NT2/D1 (cell line): ENCODE results near the gene PPIL1.

Experiments
- DNase-seq: peaks from one replicate; pipeline ENCODE4 v3.0.0-alpha.2; 2011; ENCODE audit warnings: low read depth, low spot score
- H3K27me3 ChIP-seq: 2 replicates; pipeline ENCODE4 v1.6.0; 2011; ENCODE audit warnings: mild to moderate bottlenecking; ENCODE audit not compliant: insufficient read length, insufficient read depth
- H3K36me3 ChIP-seq: 2 replicates; pipeline ENCODE4 v1.6.1; 2011; ENCODE audit warnings: mild to moderate bottlenecking, low read length, mixed read lengths; ENCODE audit not compliant: insufficient read depth, insufficient read length
- H3K4me1 ChIP-seq: 2 replicates; pipeline ENCODE4 v1.5.1; 2011; ENCODE audit not compliant: insufficient read depth, insufficient read length
- H3K4me3 ChIP-seq: 2 replicates; pipeline ENCODE4 v1.5.1; 2011; ENCODE audit warnings: low read depth; ENCODE audit not compliant: insufficient read length
- H3K9ac ChIP-seq: 2 replicates; pipeline ENCODE4 v1.6.0; 2011; ENCODE audit warnings: low read depth; ENCODE audit not compliant: insufficient read length
- H3K9me3 ChIP-seq: 2 replicates; pipeline ENCODE4 v1.5.1; 2011; ENCODE audit warnings: mild to moderate bottlenecking, low read length; ENCODE audit not compliant: insufficient read depth
- SUZ12 ChIP-seq: IDR thresholded peaks from 2 replicates; pipeline ENCODE4 v1.6.1; 2011; ENCODE audit not compliant: insufficient read length, insufficient read depth; ENCODE audit errors: extremely low read depth
- YY1 ChIP-seq: IDR thresholded peaks from 2 replicates; pipeline ENCODE4 v1.6.1; 2011; ENCODE audit not compliant: insufficient read length, insufficient read depth
- ZNF274 ChIP-seq: IDR thresholded peaks from 2 replicates; pipeline ENCODE4 v1.6.1; 2011; ENCODE audit warnings: mild to moderate bottlenecking, low read depth, low read length

PPIL1 gene

DNA sequence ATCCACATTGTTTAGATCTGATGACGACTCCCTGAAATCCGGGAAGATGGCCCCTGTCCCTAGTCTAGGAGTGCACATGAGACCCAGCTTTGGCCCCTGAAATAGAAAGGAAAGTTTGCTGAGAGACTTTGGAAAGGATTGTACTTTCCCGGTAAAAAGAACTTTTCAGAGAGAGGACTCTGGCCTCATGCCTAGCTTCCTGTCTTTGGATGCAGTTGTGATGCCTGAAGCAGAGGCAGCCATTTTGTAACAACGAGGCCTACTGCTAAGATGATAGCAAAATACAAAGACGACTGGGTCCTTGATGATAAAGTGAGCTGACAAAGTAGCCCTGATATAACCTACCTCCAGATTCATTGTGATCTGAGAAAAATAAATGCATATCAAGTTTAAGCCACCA is 42.3 kb downstream of the PPIL1 start:
- peaks cover 2% of the 10 kb centered on the region for H3K4me1 ChIP-seq
- H3K36me3 ChIP-seq: no peaks in the 10 kb centered on the region
- DNase-seq: no peak
- H3K9ac ChIP-seq: no peak overlapping the region
- H3K9me3 ChIP-seq: no peaks in the 10 kb centered on the region; the same call in 1 of the 2 replicates
- TF ChIP-seq YY1 (no peak), ZNF274 (no peak), SUZ12 (no peak)
- H3K27me3 ChIP-seq: peaks cover 14% of the 10 kb centered on the region
- no peak overlapping the region for H3K4me3 ChIP-seq

DNA sequence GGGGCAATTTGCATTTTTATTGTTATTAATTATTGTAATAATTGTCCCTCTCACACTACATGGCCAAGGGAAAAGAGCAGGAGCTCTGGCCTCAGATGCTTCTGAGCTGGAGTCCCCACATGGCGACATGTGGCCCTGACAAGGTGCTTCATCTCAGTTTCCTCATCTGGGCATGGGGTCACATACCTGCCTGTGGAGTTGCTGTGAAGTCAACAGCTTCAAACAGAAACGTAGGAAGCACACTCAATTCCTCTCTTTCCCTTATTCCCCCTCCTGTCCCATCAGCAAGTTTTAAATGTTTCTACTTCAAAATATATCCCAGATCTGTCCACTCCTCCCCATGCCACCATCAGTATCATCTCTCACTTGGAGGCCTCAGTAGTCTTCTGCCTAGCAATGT is 44.0 kb downstream of the PPIL1 start:
- Histone ChIP-seq H3K27me3 (no peaks in the 10 kb centered on the region), H3K9me3 (no peaks in the 10 kb centered on the region; the same call in 1 of the 2 replicates), H3K36me3 (no peaks in the 10 kb centered on the region), H3K4me3 (no peak overlapping the region), H3K4me1 (peaks cover 9% of the 10 kb centered on the region), H3K9ac (no peak overlapping the region)
- no peak for DNase-seq
- no peak for TF ChIP-seq ZNF274
- TF ChIP-seq YY1: no peak
- TF ChIP-seq SUZ12: no peak

DNA sequence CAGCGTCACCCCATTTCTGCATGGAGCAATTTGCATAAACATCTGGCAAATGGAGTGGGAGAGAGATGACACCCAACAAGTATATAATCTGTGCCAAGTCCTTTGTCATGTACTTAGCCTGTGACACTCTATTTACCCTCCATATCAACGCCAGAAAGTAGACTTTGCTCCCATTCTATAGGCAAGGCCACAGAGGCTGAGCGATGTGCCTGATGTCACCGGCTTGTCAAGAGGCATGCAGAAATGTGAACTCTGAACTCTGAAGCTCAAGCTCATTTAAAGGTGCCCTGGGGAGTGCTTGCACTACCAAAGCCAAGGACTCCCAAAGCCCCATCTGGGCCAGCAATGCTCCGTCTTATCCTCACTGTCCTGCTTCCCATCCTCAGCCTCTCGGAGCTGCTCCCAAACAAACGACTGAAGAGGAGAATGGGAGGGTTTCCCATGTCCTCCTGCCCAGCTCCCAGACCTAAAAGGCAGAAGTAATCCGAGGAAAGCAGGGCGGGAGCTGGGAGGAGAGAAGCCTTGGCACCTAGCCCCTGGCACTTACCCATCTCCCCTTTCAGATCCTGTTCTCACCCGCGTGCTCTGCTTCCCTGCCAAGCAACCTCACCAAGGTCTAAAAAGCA is 44.6 kb downstream of the PPIL1 start:
- Histone ChIP-seq H3K9me3 (no peaks in the 10 kb centered on the region; the same call in 1 of the 2 replicates), H3K36me3 (no peaks in the 10 kb centered on the region), H3K27me3 (no peaks in the 10 kb centered on the region), H3K9ac (no peak overlapping the region), H3K4me1 (peaks cover 9% of the 10 kb centered on the region), H3K4me3 (no peak overlapping the region)
- no peak for TF ChIP-seq YY1
- no peak for DNase-seq

DNA sequence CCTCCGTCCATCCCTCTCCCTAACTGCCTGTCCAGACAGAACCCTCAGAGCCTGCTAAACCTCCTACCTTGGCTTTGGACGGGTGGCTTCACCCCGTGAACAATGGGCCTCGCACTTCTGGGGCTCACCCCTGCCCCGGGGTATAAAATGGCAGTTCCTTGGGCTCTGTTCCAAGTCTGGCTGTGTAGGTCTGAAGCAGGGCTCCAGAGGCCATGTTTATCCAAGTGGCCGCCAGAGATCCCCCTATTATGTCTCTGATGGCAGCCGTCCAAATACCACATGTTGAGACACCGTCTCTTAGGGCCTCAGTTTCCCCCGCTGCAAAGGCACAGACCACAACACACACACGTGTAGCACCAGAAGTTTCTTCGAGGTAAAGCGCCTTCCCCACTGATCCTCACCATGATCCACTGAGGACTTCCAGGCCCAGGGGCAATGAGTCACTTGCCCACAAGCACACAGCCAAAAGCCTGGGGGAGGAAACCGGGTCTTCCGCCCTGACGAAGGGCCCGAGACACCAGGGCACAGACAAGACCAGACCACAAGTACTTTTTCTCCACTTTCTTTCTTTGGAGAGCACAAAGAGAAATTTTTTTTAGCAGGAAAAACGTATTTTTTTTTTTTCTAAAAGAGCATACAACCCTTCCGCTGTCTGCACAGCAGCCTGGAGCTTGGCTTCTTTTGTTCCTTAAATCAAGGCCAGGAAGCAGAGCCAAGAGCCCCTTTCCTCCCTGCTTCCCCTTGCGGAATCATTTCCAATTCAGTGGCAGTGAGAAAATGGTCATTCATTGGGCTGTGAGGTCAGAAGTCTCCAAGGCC is 47.1 kb downstream of the PPIL1 start:
- no peaks in the 10 kb centered on the region for H3K9me3 ChIP-seq
- no peak for DNase-seq

DNA sequence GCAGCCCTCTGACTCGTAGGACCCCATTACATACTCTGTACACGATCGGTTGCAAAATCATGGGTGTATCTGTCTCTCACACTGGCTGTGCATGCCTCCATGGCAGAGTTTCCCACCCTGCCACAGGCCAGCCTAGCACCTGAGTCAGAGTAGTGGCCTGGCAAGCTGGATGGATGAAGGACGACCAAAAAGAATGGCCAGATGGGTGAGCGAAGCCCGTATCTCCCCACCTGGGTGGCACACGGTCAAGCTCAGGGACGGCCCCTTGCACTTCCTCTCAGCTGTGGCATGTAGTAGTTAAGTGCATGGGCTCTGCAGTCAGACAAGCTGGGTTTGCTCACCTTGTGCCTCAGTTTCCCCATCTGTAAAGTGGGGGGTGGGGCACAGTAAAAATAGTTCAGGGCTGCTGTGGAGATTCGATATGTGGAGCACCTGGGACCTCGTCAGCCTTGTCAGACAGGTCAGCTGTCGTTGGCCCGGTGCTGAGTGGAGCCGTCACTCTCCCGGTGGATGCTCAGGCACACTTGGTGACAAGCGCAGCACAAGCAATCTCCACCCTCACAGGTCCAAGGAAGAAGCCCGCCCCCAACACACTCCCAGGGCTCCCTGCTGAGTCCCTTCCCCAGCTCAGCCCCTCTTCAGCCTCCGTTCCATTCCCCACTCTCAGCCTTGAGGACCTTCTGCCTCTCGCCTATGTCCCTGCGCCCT is 47.9 kb downstream of the PPIL1 start:
- Histone ChIP-seq H3K4me3 (no peak overlapping the region), H3K9me3 (no peaks in the 10 kb centered on the region), H3K27me3 (no peaks in the 10 kb centered on the region), H3K4me1 (peaks cover 20% of the 10 kb centered on the region), H3K36me3 (no peaks in the 10 kb centered on the region), H3K9ac (no peak overlapping the region)
- DNase-seq: no peak
- no peak for TF ChIP-seq YY1
- TF ChIP-seq ZNF274: no peak
- no peak for TF ChIP-seq SUZ12

More for the DNA sequence above, 47.1 kb downstream of the PPIL1 start:
- Histone ChIP-seq H3K4me3 (no peak overlapping the region), H3K36me3 (no peaks in the 10 kb centered on the region), H3K9ac (no peak overlapping the region), H3K27me3 (no peaks in the 10 kb centered on the region), H3K4me1 (peaks cover 13% of the 10 kb centered on the region)
- TF ChIP-seq YY1: no peak
- TF ChIP-seq ZNF274: no peak
- TF ChIP-seq SUZ12: no peak

DNA sequence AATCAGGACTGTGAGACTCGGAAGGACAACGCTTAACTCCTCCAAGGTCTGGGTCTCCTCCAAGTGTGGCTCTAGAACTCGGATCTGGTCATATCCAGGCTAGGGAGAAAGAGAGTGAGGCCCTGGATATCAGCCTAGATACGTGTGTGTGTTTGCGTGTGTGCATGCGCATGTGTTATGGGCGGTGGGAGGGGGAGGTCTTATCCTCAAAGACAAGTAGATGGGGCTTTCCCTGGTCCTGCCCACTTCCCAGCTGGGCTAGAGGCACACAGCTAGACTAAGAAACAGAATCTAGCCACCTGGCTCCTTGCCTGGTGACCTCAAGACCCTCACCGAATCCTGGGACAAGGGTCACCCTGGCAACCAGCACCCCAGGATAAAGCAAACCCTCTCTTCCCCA is 48.6 kb downstream of the PPIL1 start:
- Histone ChIP-seq H3K27me3 (no peaks in the 10 kb centered on the region), H3K36me3 (no peaks in the 10 kb centered on the region), H3K9me3 (no peaks in the 10 kb centered on the region), H3K4me3 (no peak overlapping the region), H3K9ac (no peak overlapping the region), H3K4me1 (peaks cover 25% of the 10 kb centered on the region)
- DNase-seq: no peak
- TF ChIP-seq ZNF274: no peak
- TF ChIP-seq YY1: no peak
- no peak for TF ChIP-seq SUZ12

DNA sequence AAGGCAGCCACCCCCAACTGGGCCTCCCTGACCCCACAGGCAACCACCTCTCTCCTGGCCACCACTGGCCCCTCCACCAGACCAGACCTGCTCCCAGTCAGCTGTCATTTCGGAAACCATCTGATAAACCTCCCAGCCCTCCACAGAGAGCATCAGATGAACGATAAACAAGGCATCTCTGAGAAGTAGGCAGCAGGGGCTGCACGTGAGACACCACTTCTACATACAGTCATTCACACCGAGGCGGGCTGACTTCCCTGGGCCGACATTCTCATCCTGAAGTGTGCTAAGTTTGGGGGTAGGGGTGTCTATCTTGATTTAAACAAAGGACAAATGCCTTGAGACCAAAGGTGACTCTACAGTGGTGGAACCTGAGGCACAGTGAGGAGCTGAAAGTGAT is 49.2 kb downstream of the PPIL1 start:
- Histone ChIP-seq H3K4me1 (peaks cover 25% of the 10 kb centered on the region), H3K4me3 (no peak overlapping the region), H3K36me3 (no peaks in the 10 kb centered on the region)

More for the DNA sequence above, 49.2 kb downstream of the PPIL1 start:
- Histone ChIP-seq H3K27me3 (no peaks in the 10 kb centered on the region), H3K9me3 (no peaks in the 10 kb centered on the region), H3K9ac (no peak overlapping the region)
- no peak for DNase-seq
- TF ChIP-seq YY1 (no peak), SUZ12 (no peak), ZNF274 (no peak)
